Hematopoietic multipotent progenitor cell treated with erythropoietin and hydrocortisone succinate and interleukin-3 and kit ligand, for 17 days (in vitro differentiated cells): Measurements from ENCODE around the gene DENND6B.

ENCODE experiments used
- DNase-seq: peaks from one replicate; pipeline ENCODE4 v3.0.0-alpha.2; 2015; ENCODE audit warnings: low spot score

The DENND6B gene

DNA sequence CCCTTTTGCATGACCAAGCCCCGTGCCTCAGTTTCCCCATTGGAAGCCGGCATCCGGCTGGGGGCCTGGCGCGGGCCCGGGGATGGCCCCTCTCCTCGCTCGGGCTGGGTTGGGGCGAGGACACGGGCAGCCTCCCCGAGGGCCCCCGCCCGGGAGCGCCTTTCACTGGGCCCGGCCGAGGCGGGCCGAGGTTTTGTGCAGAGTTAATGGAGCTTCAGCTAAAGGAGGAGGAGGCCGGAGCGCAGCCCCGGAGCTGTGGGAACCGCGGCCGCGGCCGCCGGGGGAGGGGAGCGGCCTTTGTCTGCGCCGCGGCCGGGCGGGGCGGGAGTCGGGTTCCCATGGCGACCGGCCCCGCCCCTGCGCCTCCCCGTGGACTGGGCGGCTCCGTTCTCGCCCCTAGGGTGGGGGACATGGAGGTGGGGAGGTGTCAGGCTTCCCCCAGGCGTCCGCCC lies 55.3 kb downstream of the DENND6B start:
- peak; percentile 52 for DNase-seq

DNA sequence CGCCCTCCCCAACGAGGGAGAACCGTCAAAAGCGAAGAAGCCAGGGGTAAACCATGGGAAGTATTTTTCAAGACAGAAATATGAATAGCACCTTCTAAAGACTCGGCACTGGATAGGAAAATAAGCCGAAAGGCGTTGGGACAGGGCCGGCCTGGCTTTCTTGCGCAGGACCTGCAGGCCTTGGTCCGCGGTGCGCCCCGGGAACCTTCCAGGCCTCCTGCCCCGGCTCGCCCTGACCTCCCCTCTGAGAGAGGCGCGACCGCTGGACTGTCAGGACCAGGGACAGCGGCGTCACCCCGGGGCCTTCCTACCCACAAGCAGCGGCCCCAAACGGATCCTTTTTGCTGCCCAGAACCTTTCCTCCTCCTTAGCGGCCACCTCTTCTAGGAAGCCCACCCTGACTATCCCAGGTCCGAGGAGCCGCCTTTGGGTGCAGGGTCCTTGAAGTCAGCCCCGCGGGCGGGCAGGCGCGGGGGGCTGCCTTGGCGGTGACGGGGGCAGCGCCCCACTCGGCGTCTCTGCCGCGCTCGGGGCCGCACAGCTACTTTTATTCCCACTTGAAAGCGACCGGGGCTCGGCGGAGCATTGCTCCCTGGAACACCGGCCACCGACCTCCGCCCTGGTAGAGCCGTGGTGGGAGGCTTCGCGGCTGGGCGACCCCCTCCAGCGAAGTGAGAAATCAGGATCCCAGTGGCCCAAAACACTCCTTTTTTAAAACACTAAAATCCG lies 56.0 kb downstream of the DENND6B start:
- no peak for DNase-seq

DNA sequence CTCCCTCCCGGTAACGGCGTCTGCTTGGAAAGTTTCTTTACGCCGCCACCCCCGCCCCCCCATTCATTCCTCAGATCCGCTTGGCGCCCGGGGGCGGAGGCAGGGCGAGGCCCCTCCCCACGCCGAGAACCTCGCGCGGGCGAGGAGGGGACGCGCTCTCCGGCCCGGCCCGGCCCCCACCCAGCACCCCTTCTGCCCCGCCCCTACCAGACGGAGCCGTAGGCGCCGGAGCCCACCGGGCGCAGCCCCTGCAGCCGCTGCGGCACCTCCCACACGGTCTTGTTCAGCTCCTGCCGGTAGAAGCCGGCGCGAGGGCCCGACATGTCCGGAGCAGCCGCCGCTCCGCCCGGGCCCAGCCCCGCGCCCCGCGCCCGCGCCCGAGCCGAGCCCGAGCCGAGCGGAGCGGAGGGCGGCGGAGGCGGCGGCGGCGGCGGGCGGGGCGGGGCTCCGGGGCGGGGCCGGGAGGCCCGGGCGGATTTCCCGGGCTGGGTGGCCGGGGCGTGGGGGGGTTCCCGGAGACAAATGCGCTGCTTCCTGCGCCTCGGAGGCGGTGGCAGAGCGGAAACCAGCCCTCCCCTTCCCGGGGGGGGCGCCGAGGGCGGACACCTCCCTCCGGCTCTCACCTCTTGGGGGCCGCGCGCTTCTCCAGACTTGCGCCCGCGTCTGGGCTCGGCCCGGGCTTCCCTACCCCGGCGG lies 56.7 kb downstream of the DENND6B start, which contains the start of gene MAPK11:
Gene MAPK11 (minus strand): TSS at position 411 of the 696 bp plus-strand sequence. CDS start 88 bp downstream, at position 323.
- no peak for DNase-seq

- DNase-seq = no peak
Measured at GRCh38 chr22:50269573-50269969, 57.2 kb downstream of the DENND6B start.

GRCh38 chr22:50268655-50269113 lies 58.1 kb downstream of the DENND6B start:
- DNase-seq = no peak

DNA sequence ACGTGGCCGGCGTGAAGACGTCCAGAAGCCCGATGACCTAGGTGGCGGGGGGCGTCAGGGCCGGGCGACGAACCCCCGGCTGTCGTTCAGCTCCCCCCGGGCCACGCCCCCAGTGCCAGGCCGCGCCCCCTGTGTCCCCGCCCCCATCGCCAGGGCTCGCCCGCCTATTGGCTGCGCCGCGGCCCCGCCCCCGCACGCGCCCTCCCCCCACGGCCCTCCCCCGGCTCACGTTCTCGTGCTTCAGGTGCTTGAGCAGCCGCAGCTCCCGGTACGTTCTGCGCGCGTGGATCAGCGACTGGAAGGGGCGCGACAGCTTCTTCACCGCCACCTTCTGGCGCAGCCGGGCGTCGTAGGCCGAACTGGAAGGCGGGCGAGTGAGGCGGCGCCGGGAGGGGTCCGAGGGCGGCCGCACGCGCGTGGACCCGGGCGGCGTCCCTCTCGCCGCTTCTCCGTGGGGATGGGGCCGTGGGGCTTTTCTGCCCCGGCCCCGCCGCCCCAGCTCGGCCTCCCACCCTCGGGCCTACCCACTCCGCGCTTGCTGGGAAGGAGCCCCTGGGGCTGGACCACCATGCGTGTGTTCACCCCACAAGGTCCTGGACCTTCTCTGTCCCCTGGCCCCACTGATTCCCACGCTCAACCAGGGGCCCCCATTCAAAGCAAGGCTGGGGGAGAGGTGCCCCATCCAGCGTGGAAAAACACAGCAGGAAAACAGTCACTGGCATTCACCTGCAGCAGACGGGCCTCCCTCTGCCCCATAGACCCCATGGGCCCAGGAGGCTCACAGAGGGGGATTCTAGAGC lies 59.0 kb downstream of the DENND6B start:
- no peak for DNase-seq

- DNase-seq = no peak
Measured at GRCh38 chr22:50266994-50267393, 59.8 kb downstream of the DENND6B start.

- DNase-seq = no peak
Measured at GRCh38 chr22:50264946-50265669, 61.7 kb downstream of the DENND6B start.

DNA sequence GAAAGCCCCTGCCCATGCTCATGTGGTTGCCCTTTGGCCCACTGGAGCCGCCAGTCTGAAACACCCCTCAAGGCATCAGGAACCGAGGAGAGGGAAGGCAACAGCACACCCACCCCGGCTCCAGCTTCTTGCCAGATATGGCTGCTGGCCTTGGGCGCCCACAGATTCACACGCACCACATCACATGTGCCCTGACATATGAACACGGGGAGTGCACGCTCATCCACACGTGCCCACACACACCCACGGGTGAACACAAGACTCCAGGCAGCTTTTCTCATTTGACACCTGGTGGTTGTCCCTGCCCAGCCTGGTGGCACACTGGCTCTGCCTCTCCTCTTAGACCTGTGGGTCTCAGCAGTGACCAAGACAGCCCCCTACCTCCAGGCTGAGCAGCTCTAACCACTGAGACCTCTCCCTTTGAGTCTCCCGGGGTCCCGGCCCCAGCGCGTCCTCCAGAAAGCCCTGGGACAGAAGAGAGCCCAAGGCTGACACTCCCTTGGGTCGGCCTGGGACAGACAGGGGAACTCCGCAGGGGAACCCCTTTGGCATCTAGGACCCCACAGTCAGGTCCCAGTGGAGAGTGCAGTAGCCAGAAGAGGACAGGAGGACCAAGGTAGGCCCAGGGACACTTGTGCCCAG lies 62.6 kb downstream of the DENND6B start:
- DNase-seq = no peak

GRCh38 chr22:50262973-50263617 lies 63.7 kb downstream of the DENND6B start:
- DNase-seq = no peak

- no peak for DNase-seq
Measured at GRCh38 chr22:50262460-50262911, 64.3 kb downstream of the DENND6B start.

DNA sequence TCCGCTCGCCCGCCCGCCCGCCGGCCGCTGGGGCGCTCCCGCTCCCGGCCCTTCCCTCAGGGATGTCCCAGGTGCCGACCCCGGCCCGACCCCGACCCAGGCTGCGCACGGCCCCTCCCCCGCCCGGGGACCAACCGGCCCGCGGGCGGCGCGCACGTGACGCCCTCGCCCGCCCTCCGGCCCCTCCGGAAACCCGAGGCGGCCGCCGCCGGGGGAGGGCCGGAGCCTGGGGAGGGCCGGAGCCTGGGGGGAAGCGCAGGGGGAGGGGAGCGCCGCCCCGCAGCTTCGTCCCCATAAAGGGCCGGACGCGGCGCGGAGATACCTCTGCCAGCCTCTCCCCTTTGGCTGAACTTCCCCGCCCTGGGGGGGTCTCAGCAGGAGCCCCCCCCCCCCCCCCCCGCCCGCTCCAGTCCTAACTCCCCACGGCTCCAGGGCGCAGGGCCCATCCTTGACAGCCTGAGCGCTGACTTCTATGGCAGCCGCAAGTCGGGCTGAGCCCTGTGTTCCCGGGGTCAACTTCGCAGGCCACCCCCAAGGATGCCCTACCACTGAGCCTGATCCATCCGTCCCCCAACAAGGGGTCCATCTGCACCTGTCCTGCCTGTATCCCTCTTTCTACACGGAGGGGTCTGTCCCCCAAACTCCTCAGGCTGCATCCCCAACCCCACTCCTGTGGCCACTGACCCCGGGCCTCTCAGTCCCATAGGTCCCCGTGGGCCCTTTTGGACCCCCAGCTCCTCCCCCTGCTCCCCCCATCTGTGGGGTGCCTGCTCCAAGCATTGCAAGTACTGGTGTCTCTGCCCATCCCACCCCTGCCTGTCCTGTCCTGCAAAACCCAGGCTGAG lies 65.0 kb downstream of the DENND6B start, which contains the start of gene MAPK12:
Gene MAPK12 (minus strand): TSS at position 69 of the 845 bp plus-strand sequence. CDS start 174 bp downstream, outside the sequence.
- DNase-seq = no peak

GRCh38 chr22:50260801-50261614 lies 65.8 kb downstream of the DENND6B start:
- no peak for DNase-seq

DNA sequence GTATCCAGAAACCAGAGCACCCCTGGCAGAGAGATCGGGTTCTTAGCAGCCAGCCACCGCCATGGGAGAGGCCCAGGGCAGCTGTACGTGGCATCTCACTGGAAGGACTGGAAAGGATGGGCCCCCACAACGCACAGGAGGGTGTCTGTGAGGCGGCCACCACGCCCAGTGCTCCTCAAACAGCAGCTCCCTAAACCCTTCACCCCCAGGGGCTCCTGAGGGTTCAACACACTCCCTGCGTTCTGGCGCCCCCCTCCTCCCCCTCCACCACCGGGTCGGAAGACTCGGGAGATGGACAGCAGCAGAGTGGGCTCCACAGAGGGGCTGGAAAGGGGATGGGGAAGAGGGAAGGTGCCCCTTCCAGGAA lies 66.4 kb downstream of the DENND6B start:
- no peak for DNase-seq

DNA sequence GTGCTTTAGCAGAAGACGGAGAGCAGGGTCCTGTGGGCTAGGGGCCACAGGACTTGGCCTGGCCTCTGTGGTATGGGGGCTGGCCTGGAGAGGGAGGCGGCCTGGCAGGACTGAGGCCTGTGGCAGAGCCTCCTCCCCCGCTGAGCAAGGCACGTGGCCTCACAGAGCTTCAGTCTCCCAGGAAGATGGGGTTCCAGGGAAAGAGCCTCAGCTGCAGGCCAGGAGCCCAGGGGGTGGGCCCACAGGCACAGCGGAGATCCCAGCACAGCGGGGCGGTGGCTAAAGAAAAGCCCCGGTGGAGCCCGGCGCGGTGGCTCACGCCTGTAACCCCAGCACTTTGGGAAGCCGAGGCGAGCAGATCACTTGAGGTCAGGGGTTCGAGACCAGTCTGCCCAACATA lies 67.5 kb downstream of the DENND6B start:
- DNase-seq = no peak
